Brain pericyte (primary cell): Measurements from ENCODE around the gene POP5.
A peak's percentile ranks its signal among the peaks of the same experiment; 100 is the strongest.
"Not testable (repeated sequence)": the region's sequence is repeated elsewhere in the genome, so short reads cannot be mapped to it uniquely, and the experiment has no call there.

Experiments
- DNase-seq: peaks from one replicate; pipeline ENCODE4 v3.0.0-alpha.2; 2012; ENCODE audit warnings: low read depth, low spot score

Gene POP5, protein sequence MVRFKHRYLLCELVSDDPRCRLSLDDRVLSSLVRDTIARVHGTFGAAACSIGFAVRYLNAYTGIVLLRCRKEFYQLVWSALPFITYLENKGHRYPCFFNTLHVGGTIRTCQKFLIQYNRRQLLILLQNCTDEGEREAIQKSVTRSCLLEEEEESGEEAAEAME

DNA sequence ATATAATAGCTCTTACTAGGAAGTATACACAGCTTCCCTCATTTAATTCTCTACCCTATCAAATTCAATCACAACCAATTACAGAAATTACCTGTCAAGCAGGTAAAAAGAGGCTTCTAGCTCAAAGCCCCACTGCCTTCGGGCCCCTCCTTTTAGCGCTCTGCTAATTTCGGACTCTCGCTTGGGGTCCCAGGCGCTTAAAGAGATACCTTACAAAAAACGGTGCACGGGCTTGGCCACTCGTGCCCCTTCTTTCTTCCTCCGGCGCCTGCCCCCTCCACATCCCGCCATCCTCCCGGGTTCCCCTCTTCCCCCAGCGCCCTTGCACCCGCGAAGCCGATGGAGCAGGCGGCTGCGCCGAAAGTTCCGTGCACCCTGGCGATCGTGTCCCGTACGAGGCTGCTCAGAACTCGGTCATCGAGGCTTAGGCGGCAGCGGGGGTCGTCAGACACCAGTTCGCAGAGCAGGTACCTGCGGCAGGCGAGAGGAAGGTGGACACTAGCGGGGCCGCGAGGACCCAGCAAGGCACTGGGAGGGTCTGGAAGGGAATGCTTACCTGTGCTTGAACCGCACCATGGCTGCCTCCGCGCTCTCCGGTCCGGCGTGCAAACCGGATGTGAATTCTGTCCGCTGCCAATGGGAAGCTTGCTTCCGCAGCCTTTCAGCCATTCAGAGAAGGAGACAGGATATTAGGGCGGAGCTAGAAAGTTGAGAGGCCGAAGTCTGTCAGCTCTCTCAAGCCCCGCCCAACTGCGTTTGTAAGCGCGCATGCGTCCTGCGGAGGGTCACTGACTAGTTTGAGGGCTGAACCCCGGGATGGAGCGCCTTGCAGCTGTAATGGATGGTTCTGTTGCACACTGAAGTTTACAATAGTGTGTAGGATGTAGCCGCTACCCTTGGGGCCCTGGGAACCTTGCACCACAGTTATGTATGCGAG lies at the start of gene POP5:
Gene POP5, minus strand, starts transcription at position 616 of the 937 bp plus-strand sequence. Its CDS starts 40 bp downstream, at position 576.
- DNase-seq = peak; percentile 88

DNA sequence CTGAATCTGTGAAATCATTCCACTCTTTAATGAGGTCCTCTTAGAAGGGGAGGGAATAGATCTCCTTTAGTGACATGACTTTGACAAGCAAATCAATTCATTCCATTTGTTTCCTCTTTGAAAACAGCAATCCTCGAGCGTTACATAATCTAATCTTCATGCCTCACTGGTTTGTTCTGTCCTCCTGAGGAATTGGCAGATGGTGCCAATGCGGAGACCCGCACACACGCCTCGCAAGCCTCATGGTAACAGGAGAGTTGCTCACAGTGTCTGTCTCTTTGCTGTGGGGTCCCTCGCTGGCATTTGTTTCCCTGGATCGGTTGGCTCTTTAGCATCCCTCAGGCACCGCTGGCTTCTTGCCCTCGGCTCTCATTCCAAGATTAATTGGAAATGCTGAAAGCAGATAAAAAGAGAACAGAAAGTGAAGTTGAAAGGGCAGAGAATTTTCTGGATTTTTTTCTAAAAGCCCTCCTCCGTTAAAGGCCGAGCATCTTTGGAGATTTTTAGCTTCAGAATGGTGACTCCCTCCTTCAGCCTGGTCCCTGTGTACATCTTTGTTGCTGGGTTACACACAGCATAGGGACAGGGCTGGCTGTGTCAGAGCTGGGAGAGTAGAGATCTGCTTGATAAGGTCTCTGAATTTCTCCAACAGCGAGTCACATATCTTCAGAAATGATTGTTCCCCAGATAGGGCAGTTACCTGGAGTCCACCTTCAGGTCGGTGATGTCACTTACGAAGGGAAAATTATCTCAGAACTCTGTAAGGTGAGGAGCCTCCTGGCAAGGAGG lies 49.1 kb upstream of the POP5 start:
- DNase-seq = no peak

DNA sequence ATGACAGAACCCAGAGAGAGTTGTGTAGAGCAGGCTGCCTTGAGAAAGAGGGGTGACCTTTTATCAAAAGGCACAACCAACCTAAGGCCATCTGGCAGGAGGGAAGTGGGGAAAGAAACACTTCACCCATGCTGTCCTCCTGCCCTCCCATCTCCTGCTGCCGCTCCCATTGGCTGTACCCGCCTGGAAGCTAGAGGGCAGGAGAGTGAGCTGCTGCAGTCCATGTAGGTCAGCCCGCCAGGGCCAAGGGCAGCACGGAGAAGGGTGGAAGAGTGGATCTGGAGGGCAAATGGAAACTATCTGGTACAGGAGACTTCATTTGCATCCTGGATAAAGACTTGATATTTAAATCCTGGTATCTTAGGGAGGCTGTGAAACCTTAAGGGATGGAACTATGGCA lies 47.7 kb upstream of the POP5 start:
- DNase-seq = no peak

DNA sequence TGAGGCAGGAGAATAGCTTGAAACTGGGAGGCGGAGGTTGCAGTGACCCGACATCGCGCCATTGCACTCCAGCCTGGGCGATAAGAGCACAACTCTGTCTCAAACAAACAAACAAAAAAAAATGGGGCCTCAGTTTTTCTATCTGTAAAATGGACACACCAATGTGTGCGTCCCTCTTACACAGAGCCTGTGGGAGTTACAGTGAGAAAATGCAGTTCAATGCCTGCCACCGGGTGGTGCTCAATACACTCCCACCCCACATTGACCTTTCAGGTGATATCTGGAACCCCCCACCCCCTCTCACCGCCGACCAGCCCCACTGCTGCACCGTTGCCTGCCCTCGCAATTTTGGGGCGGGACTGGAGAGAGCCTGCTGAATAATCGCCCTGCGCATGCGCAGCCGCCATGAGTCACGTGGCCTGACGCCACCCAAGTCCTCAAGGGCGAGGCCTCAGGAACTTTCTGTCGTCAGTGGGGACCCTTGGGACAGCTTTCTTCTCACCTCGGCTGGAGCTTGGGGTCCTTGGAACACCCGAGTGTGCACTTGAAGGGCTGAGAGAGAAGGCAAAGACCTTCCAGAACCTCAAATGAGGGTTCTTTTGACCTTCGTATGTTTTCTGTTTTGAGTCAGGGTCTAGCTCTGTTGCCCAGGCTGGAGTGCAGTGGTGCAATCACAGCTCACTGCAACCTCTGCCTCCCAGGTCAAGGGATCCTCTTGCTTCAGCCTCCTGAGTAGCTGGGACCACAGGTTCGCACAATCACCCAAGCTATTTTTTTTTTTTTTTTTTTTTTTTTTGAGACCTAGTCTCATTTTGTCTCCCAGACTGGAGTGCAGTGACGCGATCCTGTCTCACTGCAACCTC lies 44.6 kb upstream of the POP5 start:
- DNase-seq = no peak

DNA sequence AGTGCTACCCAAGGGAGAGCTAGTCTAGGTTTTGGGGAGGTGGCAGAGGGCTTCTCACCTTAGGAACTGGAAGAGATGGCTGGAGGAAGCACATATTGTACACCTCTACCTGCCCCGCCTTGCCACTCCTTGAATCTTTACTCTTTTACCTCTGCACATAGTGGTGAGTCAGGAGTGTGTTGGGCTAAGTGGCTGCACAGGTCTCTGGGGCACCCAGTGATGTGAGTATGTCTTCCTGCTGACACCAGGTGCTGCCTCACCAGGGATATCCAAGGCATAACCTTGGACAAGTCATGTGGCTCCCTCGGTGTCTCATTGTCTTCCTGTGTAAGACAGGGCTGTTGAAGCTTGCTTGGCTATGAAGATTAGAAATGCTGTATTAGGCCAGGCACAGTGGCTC lies 39.4 kb upstream of the POP5 start:
- DNase-seq = no peak

DNA sequence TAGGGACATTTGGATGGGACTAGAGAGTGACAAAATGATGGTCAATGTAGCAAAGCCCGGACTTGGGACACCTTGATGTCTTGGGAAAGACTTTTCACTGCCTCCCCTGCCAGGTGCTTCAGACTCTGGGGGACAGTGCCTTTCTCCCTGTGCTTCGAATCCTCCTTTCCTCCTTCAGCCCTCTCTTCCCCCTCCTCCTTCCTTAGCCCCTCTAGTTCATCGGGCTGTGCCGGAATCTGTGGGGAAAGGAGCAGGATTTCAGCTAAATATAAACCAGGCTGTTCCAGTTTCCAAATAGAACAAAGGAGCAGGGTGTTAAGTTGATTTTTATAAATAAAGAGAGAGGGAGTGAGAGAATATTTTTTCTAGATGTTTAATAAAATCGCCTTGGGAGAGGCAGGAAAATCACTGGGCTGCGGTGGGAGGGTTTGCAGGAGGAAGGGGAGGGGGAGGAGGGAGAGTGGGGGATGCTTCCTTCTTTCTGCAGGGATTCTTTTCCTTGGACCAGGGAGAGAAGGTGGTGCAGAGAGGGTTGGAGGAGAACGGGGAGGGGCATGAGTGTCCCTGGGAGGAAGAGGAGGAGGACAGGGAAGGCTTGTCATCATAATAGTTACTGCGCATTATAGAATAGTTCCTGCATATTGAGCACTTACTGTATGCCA lies 37.9 kb upstream of the POP5 start:
- no peak for DNase-seq

DNA sequence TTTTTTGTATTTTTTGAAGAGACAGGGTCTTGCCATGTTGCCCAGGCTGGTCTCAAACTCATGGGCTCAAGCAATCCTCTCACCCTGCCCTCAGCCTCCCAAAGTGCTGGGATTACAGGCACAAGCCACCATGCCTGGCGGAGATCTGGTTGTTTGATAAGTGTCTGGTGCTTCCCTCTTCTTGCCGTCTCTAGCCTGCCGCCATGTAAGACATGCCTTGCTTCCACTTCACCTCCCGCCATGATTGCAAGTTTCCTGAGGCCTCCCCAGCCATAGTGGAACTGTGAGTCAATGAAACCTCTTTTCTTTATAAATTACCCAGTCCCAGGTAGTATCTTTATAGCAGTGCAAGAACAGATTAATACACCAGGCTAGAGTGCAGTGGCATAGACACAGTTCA lies 36.6 kb upstream of the POP5 start:
- DNase-seq = not testable (repeated sequence)

DNA sequence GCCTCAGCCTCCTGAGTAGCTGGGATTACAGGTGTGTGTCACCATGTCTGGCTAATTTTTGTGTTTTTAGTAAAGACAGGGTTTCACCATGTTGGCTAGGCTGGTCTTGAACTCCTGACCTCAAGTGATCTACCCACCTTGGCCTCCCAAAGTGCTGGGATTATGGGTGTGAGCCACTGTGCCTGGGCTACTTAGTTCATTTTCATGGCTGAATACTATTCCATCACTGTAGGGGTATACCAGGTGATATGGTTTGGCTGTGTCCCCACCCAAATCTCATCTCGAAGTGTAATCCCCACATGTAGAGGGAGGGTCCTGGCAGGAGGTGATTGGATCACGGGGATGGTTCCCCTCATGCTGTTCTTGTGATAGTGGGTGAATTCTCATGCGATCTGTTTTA lies 36.0 kb upstream of the POP5 start:
- not testable (repeated sequence) for DNase-seq

DNA sequence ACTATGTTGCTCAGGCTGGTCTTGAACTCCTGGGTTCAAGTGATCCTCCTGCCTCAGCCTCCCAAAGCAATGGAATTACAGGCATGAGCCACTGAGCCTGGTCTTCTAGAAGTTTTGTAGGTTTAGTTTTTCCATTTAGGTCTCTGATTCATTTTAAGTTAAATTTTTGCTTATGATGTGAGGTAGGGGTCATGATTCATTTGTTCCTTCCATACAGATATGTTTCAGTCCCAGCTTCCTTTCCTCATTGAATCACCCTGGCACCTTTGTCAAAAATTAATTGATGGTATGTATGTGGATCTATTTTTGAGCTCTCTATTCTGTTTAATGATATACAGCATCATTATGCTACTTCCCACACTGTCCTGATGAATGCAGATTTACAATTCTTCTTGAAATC lies 33.6 kb upstream of the POP5 start:
- no peak for DNase-seq

DNA sequence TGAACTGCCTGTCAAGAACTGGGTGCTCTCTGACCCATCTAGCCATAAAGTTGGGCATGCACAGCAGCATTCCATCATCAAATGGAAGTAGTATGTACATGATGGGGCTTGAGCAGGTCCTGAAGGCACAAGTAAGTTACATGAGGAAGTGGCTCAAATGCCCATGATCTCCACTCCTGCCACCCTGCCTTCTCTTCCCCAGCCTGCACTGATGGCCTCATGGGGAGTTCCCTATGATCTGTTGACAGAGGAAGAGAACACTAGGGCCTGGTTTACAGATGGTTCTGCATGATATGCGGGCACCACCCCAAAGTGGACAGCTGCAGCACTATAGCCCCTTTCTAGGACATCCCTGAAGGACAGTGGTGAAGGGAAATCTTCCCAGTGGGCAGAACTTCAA lies 30.3 kb upstream of the POP5 start:
- DNase-seq = not testable (repeated sequence)

DNA sequence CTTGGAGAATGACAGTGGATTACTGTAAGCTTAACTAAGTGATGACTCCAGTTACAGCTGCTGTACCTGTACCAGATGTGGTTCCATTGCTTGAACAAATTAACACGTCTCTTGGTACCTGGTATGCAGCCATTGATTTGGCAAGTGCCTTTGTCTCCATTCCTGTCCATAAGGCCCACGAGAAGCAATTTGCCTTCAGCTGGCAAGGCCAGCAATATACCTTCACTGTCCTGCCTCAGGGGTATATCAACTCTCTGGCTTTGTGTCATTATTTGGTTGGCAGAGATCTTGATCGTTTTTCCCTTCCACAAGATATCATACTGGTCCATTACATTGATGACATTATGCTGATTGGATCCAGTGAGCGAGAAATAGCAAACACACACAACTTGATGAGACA lies 29.4 kb upstream of the POP5 start:
- no peak for DNase-seq

DNA sequence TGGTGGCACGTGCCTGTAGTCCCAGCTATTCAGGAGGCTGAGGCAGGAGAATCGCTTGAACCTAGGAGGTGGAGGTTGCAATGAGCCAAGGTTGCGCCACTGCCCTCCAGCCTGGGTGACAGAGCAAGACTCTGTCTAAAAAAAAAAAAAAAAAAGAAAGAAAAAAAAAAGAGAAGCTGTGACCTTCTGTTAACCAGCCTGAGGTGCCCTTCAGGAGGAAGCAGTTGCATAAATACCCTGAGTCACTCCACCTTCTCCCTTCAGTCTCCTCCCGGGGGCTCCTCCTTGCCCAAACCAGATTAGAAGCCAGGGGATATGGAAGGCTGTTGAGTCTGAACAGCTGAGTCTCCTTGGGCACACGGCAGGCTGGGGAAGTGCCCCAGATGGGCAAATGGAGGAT lies 21.2 kb upstream of the POP5 start:
- not testable (repeated sequence) for DNase-seq

DNA sequence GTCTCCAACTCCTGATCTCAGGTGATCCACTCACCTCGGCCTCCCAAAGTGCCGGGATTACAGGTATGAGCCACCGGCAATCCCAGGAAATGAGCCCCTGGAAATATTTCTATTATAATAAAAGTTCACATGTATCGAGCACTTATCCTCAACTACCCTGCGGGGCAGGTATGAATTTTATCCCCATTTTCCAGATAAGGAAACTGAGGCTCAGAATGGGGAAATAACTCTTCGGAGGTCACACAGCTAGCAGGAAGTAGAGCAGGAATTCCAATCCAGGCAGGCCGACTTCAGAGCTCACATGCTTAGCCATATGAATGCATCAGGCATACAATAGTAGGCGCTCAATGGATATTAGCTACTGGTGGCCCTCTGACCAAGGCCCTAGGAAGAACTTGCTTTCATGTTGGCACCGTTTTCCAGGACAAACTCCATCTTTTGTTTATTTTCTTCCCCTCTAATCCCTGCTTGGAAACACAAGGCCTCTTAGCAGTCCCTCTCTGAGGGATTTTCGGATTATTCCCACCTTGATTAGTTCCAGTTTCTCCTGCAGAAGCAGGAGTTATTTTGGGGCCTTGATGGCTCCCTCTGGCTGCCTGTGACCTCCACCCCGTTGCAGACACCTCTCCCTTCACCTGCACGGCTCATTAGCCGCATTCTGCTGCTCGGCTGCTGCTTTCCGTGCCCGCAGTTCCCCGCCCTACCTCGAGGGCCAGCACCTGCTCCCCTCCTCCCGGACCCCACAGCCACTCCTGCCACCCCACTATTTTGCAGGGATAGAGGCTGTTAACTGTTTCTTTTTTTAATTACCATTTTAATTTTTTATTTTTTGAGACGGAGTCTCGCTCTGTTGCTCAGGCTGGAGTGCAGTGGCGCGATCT lies 18.7 kb upstream of the POP5 start:
- no peak for DNase-seq

DNA sequence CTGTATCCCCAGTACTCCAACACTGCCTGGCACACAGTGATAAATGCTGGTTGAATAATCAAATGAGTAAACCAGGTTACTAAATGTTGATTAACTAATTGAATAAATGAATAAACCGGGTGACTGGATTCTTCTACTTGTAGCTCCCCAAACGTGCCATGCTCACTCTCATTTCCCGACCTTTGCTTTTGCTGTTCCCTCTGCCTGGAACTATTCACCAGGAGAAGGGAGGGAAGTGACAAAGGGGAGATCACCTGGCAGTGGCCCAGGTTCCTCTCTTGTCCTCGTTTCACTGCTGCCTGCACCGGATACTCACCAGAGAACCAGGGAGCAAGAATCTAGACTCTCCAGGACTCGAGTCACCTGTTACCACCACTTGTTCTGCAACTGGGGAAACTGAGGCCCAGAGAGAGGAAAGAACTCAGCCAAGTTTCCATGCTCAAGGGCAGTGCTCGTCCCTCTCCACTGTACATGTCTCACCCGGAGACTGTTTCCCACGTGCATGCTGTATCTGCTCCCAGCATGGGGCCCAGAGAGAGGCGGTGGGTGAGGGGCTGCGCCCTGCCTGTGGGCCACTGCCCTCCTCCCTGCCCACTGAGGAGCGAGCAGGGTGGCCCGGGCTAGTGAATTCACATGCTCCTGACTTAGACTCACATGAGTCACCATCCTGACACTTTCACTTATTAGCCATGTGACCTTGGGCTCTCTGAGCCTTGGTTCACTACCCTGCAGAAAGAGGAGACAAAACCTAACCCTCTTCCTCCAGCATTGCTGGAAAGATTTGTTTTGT lies 17.7 kb upstream of the POP5 start:
- no peak for DNase-seq

DNA sequence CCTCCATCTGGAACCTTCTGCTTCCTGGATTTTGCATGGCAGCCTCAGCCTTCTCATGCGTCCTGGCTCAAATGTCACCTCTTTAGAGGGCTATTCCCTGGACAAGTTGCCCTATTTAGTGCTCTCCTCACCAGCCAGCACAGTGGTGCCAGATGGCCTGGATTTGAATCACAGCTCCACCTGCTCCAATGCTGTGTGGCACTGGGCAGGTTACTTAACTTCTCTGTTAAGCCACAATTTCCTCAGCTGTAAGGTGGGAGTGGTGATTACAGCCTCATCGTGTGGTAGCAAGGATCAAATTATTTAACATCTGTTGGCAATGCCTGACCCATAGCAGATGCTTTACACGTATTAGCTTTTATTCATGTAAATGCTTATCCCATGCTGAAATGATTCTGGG lies 16.7 kb upstream of the POP5 start:
- no peak for DNase-seq

DNA sequence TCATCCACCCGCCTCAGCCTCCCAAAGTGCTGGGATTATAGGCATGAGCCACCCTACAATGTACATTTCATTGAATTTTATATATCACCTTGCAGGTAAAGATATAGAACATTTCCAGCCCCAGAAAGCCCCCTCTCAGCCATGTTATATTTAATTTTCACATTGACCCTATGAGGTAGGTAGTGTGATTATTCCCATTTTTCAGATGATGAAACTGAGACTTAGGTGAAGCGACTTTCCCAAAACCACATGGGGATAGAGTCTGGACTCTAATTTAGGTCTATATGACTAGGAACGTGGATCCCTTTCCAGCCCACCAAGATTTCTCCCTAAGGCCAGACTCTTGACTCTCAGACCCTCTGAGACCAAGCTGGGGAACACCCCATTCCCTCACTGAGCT lies 15.7 kb upstream of the POP5 start:
- no peak for DNase-seq

DNA sequence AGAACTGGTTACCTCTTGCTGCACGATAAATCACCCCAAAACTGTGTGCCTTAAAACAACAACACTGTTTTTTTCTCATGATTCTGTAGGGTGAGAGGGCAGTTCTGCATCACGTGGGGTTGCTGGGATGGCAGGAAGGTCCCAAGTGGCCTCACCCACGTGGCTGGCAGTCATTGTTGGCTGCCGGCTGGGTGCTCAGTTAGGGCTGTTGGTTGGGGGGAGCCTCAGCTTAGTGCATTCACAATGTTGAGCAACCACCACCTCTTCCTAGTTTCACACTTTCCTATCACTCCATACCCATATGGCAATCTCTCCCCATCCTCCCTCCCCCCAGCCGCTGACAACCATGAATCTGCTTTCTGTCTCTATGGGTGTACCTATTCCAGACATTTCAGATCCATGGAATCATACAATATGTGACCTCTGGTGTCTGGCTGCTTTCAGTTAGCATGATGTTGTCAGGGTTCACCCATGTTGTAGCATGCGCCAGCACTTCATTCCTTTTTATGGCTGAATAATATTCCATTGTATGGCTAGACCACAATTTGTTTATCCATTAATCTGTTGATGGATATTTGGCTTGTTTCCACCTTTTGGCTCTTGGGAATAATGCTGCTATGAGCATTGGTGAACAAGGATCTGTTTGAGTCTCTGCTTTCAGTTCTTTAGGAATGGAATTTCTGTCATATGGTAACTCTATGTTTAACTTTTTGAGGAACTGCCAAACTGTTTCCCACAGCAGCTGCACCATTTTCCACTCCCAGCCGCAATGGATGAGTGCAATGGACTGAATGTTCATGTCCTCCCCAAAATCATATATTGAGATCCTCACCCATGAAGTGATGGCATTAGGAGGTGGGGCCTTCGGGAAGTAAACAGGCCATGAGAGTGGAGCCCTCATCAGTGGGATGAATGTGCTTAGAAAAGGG lies 11.2 kb upstream of the POP5 start:
- DNase-seq = no peak
